ENCODE results near the gene IMPDH1. TPM values are rescaled to one million over a fixed set of nuclear protein-coding genes. Genes with fewer than 3 reads are reported as not detected.

Gene IMPDH1
- total and polyA plus RNA-seq, 9 of the 15 experiments (the other 6 are each of a cell fraction or from before 2014, with no cell fraction given), result 0.80 to 118 (median 64.3) TPM

GRCh38 chr7:128415217-128415785 lies 5.5 kb upstream of the IMPDH1 start:
- ChIA-PET CTCF (ENCODE audit: low intra/inter-chr PET ratio) (interaction anchor here (0.8 kb wide), 1 partner anchor 11 kb away, joined by 3 read pairs; no protein-coding TSS in a partner anchor), POLR2A (interaction anchor here (0.6 to 2.6 kb wide), 5 partner anchors 9 to 1141 kb away, joined by 3 to 10 read pairs (median 4); no protein-coding TSS in a partner anchor)
- FAIRE-seq, result no peak

More at GRCh38 chr7:128415217-128415785, 5.5 kb upstream of the IMPDH1 start:
- DNase-seq (ENCODE audit: extremely low read depth in 1 of 4, low spot score in 3 of 4), result no peak
- Histone ChIP-seq H3K4me2 (ENCODE audit: insufficient read depth, low read length) (no peak overlapping the region), H4K20me1 (replicated peaks; ENCODE audit: control insufficient read depth, insufficient read depth, low read length) (no peaks in the 10 kb centered on the region), H3K9me3 (replicated peaks; ENCODE audit: control insufficient read depth, insufficient read depth, low read depth, low read length) (no peaks in the 10 kb centered on the region), H3K9me1 (ENCODE audit: control insufficient read depth, insufficient read depth, low read length) (no peaks in the 10 kb centered on the region), H3K27ac (ENCODE audit: extremely low read depth, low read depth, low read length) (no peak overlapping the region), H3K4me3 (no peak overlapping the region), H3K36me3 (ENCODE audit: control insufficient read depth, insufficient read depth, low read length) (no peaks in the 10 kb centered on the region), H2AFZ (ENCODE audit: low read depth, low read length) (no peak overlapping the region), H3K4me1 (replicated peaks in 1 of 2; ENCODE audit: control insufficient read depth in 2 of 2, insufficient read depth in 2 of 2, low read length in 2 of 2) (peaks cover 4 to 5% of the 10 kb centered on the region in 2 experiments; a peak in 3 of 5 replicates), H3K79me2 (ENCODE audit: control insufficient read depth, insufficient read depth, low read length) (no peaks in the 10 kb centered on the region), H3K9ac (ENCODE audit: insufficient read depth in 1 of 2, low read depth in 2 of 2, low read length in 2 of 2) (no peak overlapping the region; a peak in 1 of 4 replicates), H3K27me3 (ENCODE audit: control insufficient read depth in 2 of 2, insufficient read depth in 2 of 2, low read length in 2 of 2) (peaks cover 10 to 18% of the 10 kb centered on the region in 2 experiments; a peak in 4 of 5 replicates)
- in situ Hi-C loops (cut with MboI) (no loop called here), intact Hi-C loops (cut with micrococcal nuclease) (no loop called here)
- 12% methylated on average over 4 of the region's 4 CpGs for WGBS (ENCODE audit: insufficient coverage, low coverage, missing lambda C conversion rate)
- no TSS peak for BruUV-seq (replicated peaks)
- ATAC-seq, result no peak
- no peak for TF ChIP-seq TGIF2 (CRISPR knock-in tag; IDR thresholded peaks at IDR 0.05)
- TF ChIP-seq PCBP1 (IDR thresholded peaks at IDR 0.05; ENCODE audit: low read depth, low read length, poor library complexity, severe bottlenecking), result no peak
- TF ChIP-seq ELF1 (tag; IDR thresholded peaks at IDR 0.05), result no peak
- no peak for TF ChIP-seq HMBOX1 (IDR thresholded peaks at IDR 0.05)
- TF ChIP-seq STAG1 (CRISPR knock-in tag; IDR thresholded peaks at IDR 0.05; ENCODE audit: borderline replicate concordance), result no peak
- no peak for TF ChIP-seq FOXP4 (CRISPR knock-in tag; IDR thresholded peaks at IDR 0.05; ENCODE audit: borderline replicate concordance)
- no peak for TF ChIP-seq KDM2B (CRISPR knock-in tag; IDR thresholded peaks at IDR 0.05)
- TF ChIP-seq ZNF639 (CRISPR knock-in tag; conservative IDR thresholded peaks at IDR 0.05 in 1 of 2, IDR thresholded peaks at IDR 0.05 in 1 of 2), result no peak
- no peak for TF ChIP-seq ZNF77 (CRISPR knock-in tag; IDR thresholded peaks at IDR 0.05)
- TF ChIP-seq FOXK2 (conservative IDR thresholded peaks at IDR 0.05 in 1 of 2, IDR thresholded peaks at IDR 0.05 in 1 of 2; ENCODE audit: low read depth in 2 of 2), result no peak
- no peak for TF ChIP-seq FOXM1 (IDR thresholded peaks at IDR 0.05; ENCODE audit: low read depth)
- TF ChIP-seq FOXM1 (CRISPR knock-in tag; IDR thresholded peaks at IDR 0.05; ENCODE audit: low read depth), result no peak
- no peak for TF ChIP-seq MITF (IDR thresholded peaks at IDR 0.05)
- no peak for TF ChIP-seq SLC30A9 (CRISPR knock-in tag; IDR thresholded peaks at IDR 0.05)
- no peak for TF ChIP-seq RFX7 (CRISPR knock-in tag; IDR thresholded peaks at IDR 0.05)
